H9 (cell line): ENCODE measurements around the gene NHS. TPM values are rescaled to one million over a fixed set of nuclear protein-coding genes. Genes with fewer than 3 reads are reported as not detected.

Experiments
- DNase-seq: peaks from one replicate; pipeline ENCODE4 v3.0.0-alpha.2; 2017
- H2AFZ ChIP-seq: one replicate; pipeline ENCODE4 v1.6.1; 2013; ENCODE audit warnings: mild to moderate bottlenecking, low read length, control low read depth, moderate library complexity
- H2AK5ac ChIP-seq: 2 replicates; pipeline ENCODE4 v1.6.1; 2013; ENCODE audit warnings: low read length, control low read depth, mixed read lengths; ENCODE audit not compliant: insufficient read length
- H2BK120ac ChIP-seq: one replicate; pipeline ENCODE4 v1.6.1; 2013; ENCODE audit warnings: low read depth, mild to moderate bottlenecking, low read length, control low read depth, inconsistent platforms; ENCODE audit not compliant: poor library complexity, severe bottlenecking
- H2BK12ac ChIP-seq: 2 replicates; pipeline ENCODE4 v1.6.1; 2013; ENCODE audit warnings: low read length, control low read depth, mixed read lengths, low read depth; ENCODE audit not compliant: insufficient read length
- H2BK15ac ChIP-seq: 2 replicates; pipeline ENCODE4 v1.6.1; 2013; ENCODE audit warnings: low read depth, low read length, control low read depth
- H2BK20ac ChIP-seq: one replicate; pipeline ENCODE4 v1.6.1; 2013; ENCODE audit warnings: low read depth, mild to moderate bottlenecking, low read length, control low read depth, inconsistent platforms; ENCODE audit not compliant: poor library complexity, severe bottlenecking
- H2BK5ac ChIP-seq: 2 replicates; pipeline ENCODE4 v1.6.1; 2013; ENCODE audit warnings: low read length, control low read depth, mixed read lengths; ENCODE audit not compliant: insufficient read length
- H3K14ac ChIP-seq: 2 replicates; pipeline ENCODE4 v1.6.1; 2013; ENCODE audit warnings: low read length, control low read depth; ENCODE audit not compliant: insufficient read depth
- H3K18ac ChIP-seq: 2 replicates; pipeline ENCODE4 v1.6.1; 2013; ENCODE audit warnings: low read depth, mild to moderate bottlenecking, mixed read lengths, low read length, control low read depth; ENCODE audit not compliant: insufficient read length
- H3K23ac ChIP-seq: 2 replicates; pipeline ENCODE4 v1.6.1; 2013; ENCODE audit warnings: low read length, control low read depth, mixed read lengths, low read depth; ENCODE audit not compliant: insufficient read length
- H3K23me2 ChIP-seq: 2 replicates; pipeline ENCODE4 v1.6.1; 2013; ENCODE audit warnings: low read depth, mild to moderate bottlenecking, mixed read lengths, low read length, control low read depth; ENCODE audit not compliant: insufficient read length, poor library complexity, severe bottlenecking
- H3K27ac ChIP-seq: 2 replicates; pipeline ENCODE4 v1.5.1; 2013; ENCODE audit warnings: low read length, control low read depth, mixed read lengths, low read depth; ENCODE audit not compliant: insufficient read length
- H3K27me3 ChIP-seq: 2 replicates; pipeline ENCODE4 v1.6.1; 2013; ENCODE audit warnings: low read length, control low read depth, inconsistent platforms; ENCODE audit not compliant: insufficient read depth
- H3K4ac ChIP-seq: 2 replicates; pipeline ENCODE4 v1.6.1; 2013; ENCODE audit warnings: low read depth, mild to moderate bottlenecking, control low read depth, inconsistent platforms, low read length, moderate library complexity
- H3K4me1 ChIP-seq: 2 replicates; pipeline ENCODE4 v1.6.1; 2013; ENCODE audit warnings: low read length, control low read depth, inconsistent platforms; ENCODE audit not compliant: insufficient read depth
- H3K4me2 ChIP-seq: 2 replicates; pipeline ENCODE4 v1.6.1; 2013; ENCODE audit warnings: low read length, control low read depth, mixed read lengths; ENCODE audit not compliant: insufficient read length, insufficient read depth
- H3K56ac ChIP-seq: 2 replicates; pipeline ENCODE4 v1.6.1; 2013; ENCODE audit warnings: low read depth, mild to moderate bottlenecking, mixed read lengths, low read length, control low read depth; ENCODE audit not compliant: insufficient read length
- H3K79me1 ChIP-seq: 2 replicates; pipeline ENCODE4 v1.6.1; 2013; ENCODE audit warnings: low read depth, mild to moderate bottlenecking, moderate library complexity, low read length, control low read depth, inconsistent platforms; ENCODE audit not compliant: insufficient read depth, poor library complexity, severe bottlenecking
- H3K79me2 ChIP-seq: 2 replicates; pipeline ENCODE4 v1.6.1; 2013; ENCODE audit warnings: low read length, control low read depth, inconsistent platforms; ENCODE audit not compliant: insufficient read depth
- H3K9ac ChIP-seq: 2 replicates; pipeline ENCODE4 v1.6.1; 2013; ENCODE audit warnings: low read length, control low read depth, mixed read lengths; ENCODE audit not compliant: insufficient read length; ENCODE audit errors: extremely low read depth
- H3K9me3 ChIP-seq: one replicate; pipeline ENCODE4 v1.6.1; 2013; ENCODE audit warnings: low read depth, low read length, inconsistent platforms; ENCODE audit not compliant: control insufficient read depth
- H3T11ph ChIP-seq: one replicate; pipeline ENCODE4 v1.6.1; 2013; ENCODE audit warnings: mild to moderate bottlenecking, low read length, control low read depth, inconsistent platforms
- H4K20me1 ChIP-seq: one replicate; pipeline ENCODE4 v1.6.1; 2013; ENCODE audit not compliant: control insufficient read depth, insufficient read length, insufficient read depth
- H4K5ac ChIP-seq: 2 replicates; pipeline ENCODE4 v1.6.1; 2013; ENCODE audit warnings: low read depth, mild to moderate bottlenecking, mixed read lengths, low read length, control low read depth; ENCODE audit not compliant: insufficient read length
- H4K8ac ChIP-seq: replicated peaks from 2 replicates; pipeline ENCODE4 v1.6.1; 2013; ENCODE audit warnings: low read length, control low read depth, mixed read lengths, low read depth; ENCODE audit not compliant: insufficient read length
- H4K91ac ChIP-seq: 2 replicates; pipeline ENCODE4 v1.6.1; 2013; ENCODE audit warnings: low read depth, mild to moderate bottlenecking, moderate library complexity, mixed read lengths, low read length, control low read depth; ENCODE audit not compliant: insufficient read length
- H3K27ac Mint-ChIP-seq, 3 experiments: 2 replicates in 2 of 3; 3 replicates in 1 of 3; pipeline ENCODE4 v1.8.0; 2020 to 2021; ENCODE audit warnings: mixed read lengths in 3 of 3, mild to moderate bottlenecking in 1 of 3, moderate library complexity in 1 of 3
- H3K27me3 Mint-ChIP-seq: 2 replicates; pipeline ENCODE4 v1.8.0; 2021; ENCODE audit warnings: low read depth, mild to moderate bottlenecking, moderate library complexity, mixed read lengths
- H3K36me3 Mint-ChIP-seq, 3 experiments: 2 replicates in 2 of 3; 3 replicates in 1 of 3; pipeline ENCODE4 v1.8.0; 2020 to 2021; ENCODE audit warnings: low read depth in 3 of 3, mixed read lengths in 3 of 3; ENCODE audit not compliant: insufficient read depth in 1 of 3
- H3K4me1 Mint-ChIP-seq, 2 experiments: 2 replicates each; pipeline ENCODE4 v1.8.0; 2020; ENCODE audit warnings: mixed read lengths in 2 of 2
- H3K4me3 Mint-ChIP-seq, 2 experiments: 2 replicates in 1 of 2; 3 replicates in 1 of 2; pipeline ENCODE4 v1.8.0; 2020 to 2021; ENCODE audit warnings: mild to moderate bottlenecking in 2 of 2, mixed read lengths in 2 of 2, moderate library complexity in 1 of 2
- H3K9me3 Mint-ChIP-seq, 2 experiments: 2 replicates in 1 of 2; 3 replicates in 1 of 2; pipeline ENCODE4 v1.8.0; 2020; ENCODE audit warnings: mild to moderate bottlenecking in 2 of 2, mixed read lengths in 2 of 2, moderate library complexity in 1 of 2
- whole genome bisulfite sequencing: extraction: QIAGEN DNeasy Blood & Tissue Kit; methylation state at CpG from one replicate; pipeline ENCODE4 v1.1.7; 2013; ENCODE audit warnings: missing lambda C conversion rate, low lambda C conversion rate, mixed read lengths; ENCODE audit not compliant: insufficient read length; ENCODE audit errors: extremely low coverage; 5-methylcytosine and 5-hydroxymethylcytosine counted together
- total RNA-seq: library from RNA; stranded (reverse); gene quantifications from 2 replicates; pipeline ENCODE4 v1.2.1, GENCODE V29; 2021
- TF ChIP-seq, protein P1 (sequence below): fragments of 200-600 bp; sonication (generic); conservative IDR thresholded peaks from 3 replicates; pipeline ENCODE4 v1.8.0; 2021; ENCODE audit warnings: antibody characterized with exemption, mild to moderate bottlenecking

Gene NHS
- total RNA-seq, 1 experiment from 2014 or later: 8.7 TPM

DNA sequence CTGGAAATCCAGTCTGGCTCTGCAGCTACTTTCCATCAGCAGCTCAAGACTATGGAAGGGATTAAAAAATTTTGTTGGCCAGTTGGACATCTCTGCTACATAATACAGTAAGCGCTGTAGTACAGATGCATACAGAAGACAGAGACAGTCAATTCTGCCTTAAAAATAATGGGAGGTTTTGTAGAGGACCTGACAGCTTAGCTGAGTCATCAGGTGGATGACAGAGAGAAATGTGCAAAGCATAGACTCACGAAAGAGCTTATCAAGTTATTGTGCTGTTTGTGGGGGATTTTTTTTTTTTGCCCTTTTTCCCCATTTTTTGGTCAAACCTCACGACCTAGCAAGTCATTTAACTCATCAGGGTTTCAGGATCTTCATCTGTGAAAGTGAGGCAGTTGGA is 213.3 kb downstream of the NHS start:
- Histone ChIP-seq H2AFZ (no peak overlapping the region), H3K79me2 (no peaks in the 10 kb centered on the region), H3K4ac (no peak overlapping the region), H4K8ac (no peak overlapping the region), H2BK15ac (no peak overlapping the region), H3K23ac (no peak overlapping the region), H2AK5ac (no peak overlapping the region), H3K56ac (no peak overlapping the region), H4K91ac (no peak overlapping the region), H2BK120ac (no peak overlapping the region), H3K79me1 (no peaks in the 10 kb centered on the region), H3K14ac (no peak overlapping the region), H4K5ac (no peak overlapping the region), H3K9me3 (no peaks in the 10 kb centered on the region), H3K18ac (no peak overlapping the region), H3K23me2 (no peaks in the 10 kb centered on the region), H4K20me1 (no peaks in the 10 kb centered on the region), H3K4me1 (no peaks in the 10 kb centered on the region; the same call in 1 of the 2 replicates), H3T11ph (no peak overlapping the region), H2BK12ac (no peak overlapping the region), H3K27ac (no peak overlapping the region), H3K9ac (no peak overlapping the region), H3K4me2 (no peak overlapping the region), H3K27me3 (no peaks in the 10 kb centered on the region), H2BK20ac (no peak overlapping the region), H2BK5ac (no peak overlapping the region)
- no peaks in the 10 kb centered on the region for H3K27me3 Mint-ChIP-seq
- H3K36me3 Mint-ChIP-seq: no peaks in the 10 kb centered on the region
- peaks cover 40 to 41% of the 10 kb centered on the region in 2 experiments for H3K4me1 Mint-ChIP-seq
- H3K4me3 Mint-ChIP-seq: no peak overlapping the region
- no CpG with 5 or more reads among the region's 3 CpGs for WGBS
- no peak for DNase-seq
- TF ChIP-seq, protein P1, sequence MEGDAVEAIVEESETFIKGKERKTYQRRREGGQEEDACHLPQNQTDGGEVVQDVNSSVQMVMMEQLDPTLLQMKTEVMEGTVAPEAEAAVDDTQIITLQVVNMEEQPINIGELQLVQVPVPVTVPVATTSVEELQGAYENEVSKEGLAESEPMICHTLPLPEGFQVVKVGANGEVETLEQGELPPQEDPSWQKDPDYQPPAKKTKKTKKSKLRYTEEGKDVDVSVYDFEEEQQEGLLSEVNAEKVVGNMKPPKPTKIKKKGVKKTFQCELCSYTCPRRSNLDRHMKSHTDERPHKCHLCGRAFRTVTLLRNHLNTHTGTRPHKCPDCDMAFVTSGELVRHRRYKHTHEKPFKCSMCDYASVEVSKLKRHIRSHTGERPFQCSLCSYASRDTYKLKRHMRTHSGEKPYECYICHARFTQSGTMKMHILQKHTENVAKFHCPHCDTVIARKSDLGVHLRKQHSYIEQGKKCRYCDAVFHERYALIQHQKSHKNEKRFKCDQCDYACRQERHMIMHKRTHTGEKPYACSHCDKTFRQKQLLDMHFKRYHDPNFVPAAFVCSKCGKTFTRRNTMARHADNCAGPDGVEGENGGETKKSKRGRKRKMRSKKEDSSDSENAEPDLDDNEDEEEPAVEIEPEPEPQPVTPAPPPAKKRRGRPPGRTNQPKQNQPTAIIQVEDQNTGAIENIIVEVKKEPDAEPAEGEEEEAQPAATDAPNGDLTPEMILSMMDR: no peak
- H3K27ac Mint-ChIP-seq: no peak overlapping the region
- no peaks in the 10 kb centered on the region for H3K9me3 Mint-ChIP-seq
